GM19043 (cell line): ENCODE measurements around the gene THOP1.

ENCODE experiments used
- ATAC-seq: cut with Tn5 transposase; IDR thresholded peaks from one replicate; pipeline ENCODE4 v1.9.1; 2021; ENCODE audit warnings: low read depth; ENCODE audit not compliant: unreplicated experiment

THOP1 gene

GRCh38 chr19:2785244-2785997 is at the start of gene THOP1:
TSS of gene THOP1 (plus strand) at chr19:2785503. CDS start at chr19:2785663, 160 bp downstream.
- ATAC-seq, result peak; percentile 74

GRCh38 chr19:2736550-2737190 is 48.6 kb upstream of the THOP1 start:
- no peak for ATAC-seq

- ATAC-seq, result peak; percentile 88
These were observed 45.5 kb upstream of the THOP1 start, which contains the start of gene SLC39A3 for GRCh38 chr19:2739602-2740313. TSS of gene SLC39A3 (minus strand) at chr19:2740017. CDS start at chr19:2737257, 2,760 bp downstream.

GRCh38 chr19:2740314-2740656 is 45.0 kb upstream of the THOP1 start:
- ATAC-seq, result no peak

GRCh38 chr19:2743099-2743498 is 42.2 kb upstream of the THOP1 start:
- ATAC-seq, result no peak

- no peak for ATAC-seq
These were observed 41.2 kb upstream of the THOP1 start for GRCh38 chr19:2744113-2744512.

- ATAC-seq, result no peak
These were observed 38.0 kb upstream of the THOP1 start for GRCh38 chr19:2747349-2747748.

- ATAC-seq, result no peak
These were observed 34.4 kb upstream of the THOP1 start for GRCh38 chr19:2750808-2751437.

GRCh38 chr19:2751438-2751830 is 33.9 kb upstream of the THOP1 start:
- no peak for ATAC-seq

- no peak for ATAC-seq
These were observed 30.4 kb upstream of the THOP1 start for GRCh38 chr19:2754659-2755447.

GRCh38 chr19:2755448-2755705 is 29.9 kb upstream of the THOP1 start:
- no peak for ATAC-seq

- no peak for ATAC-seq
These were observed 29.5 kb upstream of the THOP1 start for GRCh38 chr19:2755811-2756210.

- ATAC-seq, result no peak
These were observed 28.8 kb upstream of the THOP1 start for GRCh38 chr19:2756477-2756876.

- ATAC-seq, result no peak
These were observed 28.1 kb upstream of the THOP1 start for GRCh38 chr19:2756921-2757881.

GRCh38 chr19:2758601-2759313 is 26.5 kb upstream of the THOP1 start:
- no peak for ATAC-seq

- no peak for ATAC-seq
These were observed 25.9 kb upstream of the THOP1 start for GRCh38 chr19:2759362-2759761.

- no peak for ATAC-seq
These were observed 25.3 kb upstream of the THOP1 start for GRCh38 chr19:2759965-2760364.

- no peak for ATAC-seq
These were observed 24.0 kb upstream of the THOP1 start for GRCh38 chr19:2761309-2761677.
